HG02623 (cell line): ENCODE measurements around the gene STON2.

Experiments
- ATAC-seq: cut with Tn5 transposase; IDR thresholded peaks from one replicate; pipeline ENCODE4 v1.9.1; 2021; ENCODE audit warnings: moderate library complexity; ENCODE audit not compliant: unreplicated experiment

Gene STON2

GRCh38 chr14:81337073-81337472 lies 63.1 kb downstream of the STON2 start:
- ATAC-seq: no peak

GRCh38 chr14:81336009-81336408 lies 64.1 kb downstream of the STON2 start:
- no peak for ATAC-seq

- no peak for ATAC-seq
Observed at GRCh38 chr14:81332725-81333124, 67.4 kb downstream of the STON2 start.

GRCh38 chr14:81331229-81332021 lies 68.7 kb downstream of the STON2 start:
- ATAC-seq: no peak

- no peak for ATAC-seq
Observed at GRCh38 chr14:81330619-81331122, 69.5 kb downstream of the STON2 start.

- no peak for ATAC-seq
Observed at GRCh38 chr14:81329640-81330381, 70.3 kb downstream of the STON2 start.

GRCh38 chr14:81326451-81326850 lies 73.7 kb downstream of the STON2 start:
- ATAC-seq: no peak

GRCh38 chr14:81324011-81324410 lies 76.1 kb downstream of the STON2 start:
- no peak for ATAC-seq

GRCh38 chr14:81323093-81323492 lies 77.0 kb downstream of the STON2 start:
- ATAC-seq: no peak

- no peak for ATAC-seq
Observed at GRCh38 chr14:81319946-81320345, 80.2 kb downstream of the STON2 start.

- no peak for ATAC-seq
Observed at GRCh38 chr14:81319314-81319713, 80.8 kb downstream of the STON2 start.

GRCh38 chr14:81315341-81315740 lies 84.8 kb downstream of the STON2 start:
- ATAC-seq: no peak

GRCh38 chr14:81314443-81315175 lies 85.5 kb downstream of the STON2 start:
- ATAC-seq: no peak

- ATAC-seq: no peak
Observed at GRCh38 chr14:81313775-81314429, 86.2 kb downstream of the STON2 start.

- no peak for ATAC-seq
Observed at GRCh38 chr14:81313200-81313599, 86.9 kb downstream of the STON2 start.

GRCh38 chr14:81312289-81312876 lies 87.7 kb downstream of the STON2 start:
- no peak for ATAC-seq

GRCh38 chr14:81311778-81312177 lies 88.3 kb downstream of the STON2 start:
- no peak for ATAC-seq

GRCh38 chr14:81311141-81311540 lies 89.0 kb downstream of the STON2 start:
- no peak for ATAC-seq

- ATAC-seq: no peak
Observed at GRCh38 chr14:81310606-81311005, 89.5 kb downstream of the STON2 start.

GRCh38 chr14:81309511-81309910 lies 90.6 kb downstream of the STON2 start:
- no peak for ATAC-seq

GRCh38 chr14:81305743-81306142 lies 94.4 kb downstream of the STON2 start:
- ATAC-seq: no peak
